Epidermal melanocyte (primary cell): ENCODE data around the gene PLEKHA1.

Experiments
- DNase-seq: peaks from one replicate; pipeline ENCODE4 v3.0.0; 2011; ENCODE audit warnings: low spot score; ENCODE audit not compliant: insufficient read length

The PLEKHA1 gene

DNA sequence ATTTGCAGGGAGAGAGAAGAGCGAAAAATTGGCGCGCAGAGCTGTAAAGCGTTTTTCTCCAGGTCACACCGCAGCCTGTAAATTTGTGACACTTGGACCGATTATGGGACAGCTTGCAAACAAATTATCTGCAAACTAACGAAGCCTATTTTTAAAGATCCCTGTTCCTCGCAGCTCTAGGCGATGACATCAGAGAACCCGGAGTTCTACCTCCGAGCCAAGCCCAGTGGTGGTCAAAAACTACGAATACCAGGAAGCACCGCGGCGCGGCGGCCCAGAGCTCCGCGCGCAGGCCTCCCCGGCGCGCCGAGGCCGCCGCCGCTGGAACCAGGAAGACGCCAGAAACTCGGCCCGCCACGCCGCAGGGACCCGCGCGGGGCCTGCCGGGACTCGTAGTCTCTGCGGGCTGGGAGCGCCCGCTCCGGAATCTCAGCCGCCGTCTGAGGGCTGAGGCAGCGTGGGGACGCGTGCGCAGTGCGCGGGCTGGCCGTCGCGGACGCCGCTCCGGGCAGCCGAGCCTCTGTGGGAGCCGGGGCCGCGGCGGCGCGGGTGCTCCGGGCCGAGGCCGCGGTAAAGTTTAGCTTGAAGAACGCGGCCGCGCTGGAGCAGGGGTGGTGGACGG lies at the start of gene PLEKHA1:
Gene PLEKHA1, plus strand, starts transcription at position 472 of the 622 bp plus-strand sequence. CDS start 18,493 bp downstream, outside the sequence.
- peak; percentile 94 for DNase-seq

DNA sequence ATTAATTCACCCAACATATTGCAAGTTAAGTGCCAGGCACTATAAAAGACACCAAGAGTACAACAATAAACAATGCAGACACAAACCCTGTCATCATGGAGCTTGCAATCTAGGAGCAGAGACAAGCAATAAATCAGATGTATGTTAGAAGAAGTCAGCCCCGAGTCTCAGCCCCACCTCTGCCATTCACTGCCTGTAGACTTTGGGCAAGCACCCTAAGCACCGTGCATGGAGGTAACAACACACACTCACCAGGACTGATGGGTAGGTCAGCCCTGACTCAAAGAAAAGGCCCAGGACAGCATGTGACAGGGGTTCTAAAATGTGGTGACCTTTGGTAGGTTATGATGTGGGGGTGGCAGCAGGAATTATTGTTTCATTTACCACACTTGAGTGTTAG lies 49.3 kb upstream of the PLEKHA1 start:
- DNase-seq: no peak

DNA sequence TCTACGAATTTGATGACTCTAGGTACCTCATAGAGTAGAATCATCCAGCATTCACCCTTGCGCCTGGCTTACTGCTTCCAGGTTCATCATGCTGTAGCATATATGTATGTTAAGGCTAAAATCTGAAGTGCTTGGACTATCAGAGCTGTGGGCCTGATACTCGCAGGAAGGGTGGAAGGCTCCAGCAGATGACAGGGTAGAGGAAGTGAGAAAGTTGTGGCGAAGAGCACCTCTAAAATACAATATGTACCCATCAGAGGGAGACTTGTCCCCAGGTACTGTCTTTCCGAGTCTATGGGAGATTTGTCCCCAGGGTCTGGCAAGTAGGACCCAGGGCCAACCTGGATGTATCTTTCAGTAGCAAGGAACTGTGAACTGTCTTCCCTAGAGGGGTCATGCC lies 48.1 kb upstream of the PLEKHA1 start:
- DNase-seq: no peak

GRCh38 chr10:122326806-122327205 lies 47.7 kb upstream of the PLEKHA1 start:
- no peak for DNase-seq

GRCh38 chr10:122327237-122328206 lies 47.0 kb upstream of the PLEKHA1 start:
- no peak for DNase-seq

DNA sequence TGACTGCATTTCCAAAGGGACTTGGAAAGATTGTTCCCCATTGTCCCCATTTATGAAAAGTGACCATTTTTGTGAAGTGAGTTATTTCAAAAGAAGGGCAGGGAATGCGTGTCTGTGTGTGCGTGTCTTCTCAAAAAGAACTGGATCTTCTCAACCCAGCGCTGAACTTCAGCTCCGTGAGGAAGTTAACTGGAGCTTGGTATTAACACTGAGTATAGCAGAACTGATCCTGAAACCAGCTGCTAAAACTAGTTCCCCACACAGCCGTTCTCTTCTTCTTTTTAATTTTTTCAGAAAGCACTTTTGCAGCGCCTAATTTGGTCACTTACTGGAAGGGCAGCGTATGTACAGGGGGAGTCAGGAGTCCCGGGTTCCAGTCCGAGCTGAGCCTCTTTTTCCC lies 45.8 kb upstream of the PLEKHA1 start:
- no peak for DNase-seq

- no peak for DNase-seq
Measured at GRCh38 chr10:122329416-122329815, 45.1 kb upstream of the PLEKHA1 start.

GRCh38 chr10:122331100-122331499 lies 43.4 kb upstream of the PLEKHA1 start:
- DNase-seq: no peak

DNA sequence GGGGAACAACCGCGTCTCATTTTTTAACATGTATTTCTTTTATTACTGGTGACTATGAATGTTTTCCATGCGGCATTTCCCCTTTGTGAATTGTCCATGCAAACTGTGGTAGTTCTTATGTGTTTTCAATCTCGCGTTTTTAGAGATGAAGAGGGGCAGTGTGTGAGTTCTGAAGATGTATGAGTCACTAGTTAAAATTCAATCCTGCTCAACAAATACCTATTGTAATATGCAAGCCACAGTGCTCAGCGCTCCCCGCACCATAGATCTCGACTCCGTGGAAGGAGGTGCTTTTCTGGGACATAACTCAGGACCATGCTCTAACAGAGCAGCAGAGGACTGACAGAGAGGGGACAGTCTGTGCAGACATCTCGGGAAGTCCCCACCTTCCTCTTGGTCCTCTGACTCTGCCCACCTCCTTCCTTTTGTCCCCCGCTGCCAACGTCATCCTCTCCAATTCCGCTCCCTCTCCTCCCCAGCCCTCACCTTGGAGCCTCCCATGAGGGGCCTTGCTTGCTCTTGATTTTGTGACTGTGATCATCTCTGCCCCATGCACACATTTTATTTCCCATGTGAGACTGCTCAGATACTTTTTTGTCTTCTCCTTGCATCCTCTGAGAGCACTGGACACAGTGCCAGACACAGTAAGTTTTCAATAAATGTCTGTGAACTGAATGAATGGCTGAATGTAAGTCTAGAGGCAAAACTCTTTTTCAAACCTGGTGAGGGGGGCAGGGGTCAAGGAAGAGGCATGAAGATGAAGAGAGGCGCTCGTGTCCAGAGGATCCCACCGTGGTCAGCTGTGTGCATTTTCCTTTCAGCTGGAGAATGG lies 42.7 kb upstream of the PLEKHA1 start:
- no peak for DNase-seq

DNA sequence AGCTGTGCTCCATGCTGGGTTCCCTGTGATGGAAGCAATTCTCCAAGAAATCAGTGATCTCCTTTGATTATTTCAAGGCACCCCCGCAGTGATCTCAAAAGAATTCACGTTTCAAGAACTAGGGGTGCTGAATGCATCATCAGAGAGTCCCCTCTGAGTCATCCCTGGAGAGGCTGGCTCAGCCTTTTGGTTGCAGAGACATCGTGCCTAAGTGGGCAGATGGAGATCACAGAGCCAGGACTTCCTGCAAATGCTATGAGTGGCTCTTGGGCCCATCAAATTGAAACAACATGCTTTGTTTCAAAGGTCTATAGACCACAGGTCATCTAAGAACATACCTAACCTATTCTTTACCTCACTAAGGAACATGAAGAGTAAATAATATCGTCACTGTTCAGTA lies 41.5 kb upstream of the PLEKHA1 start:
- no peak for DNase-seq

GRCh38 chr10:122336332-122336731 lies 38.2 kb upstream of the PLEKHA1 start:
- no peak for DNase-seq

DNA sequence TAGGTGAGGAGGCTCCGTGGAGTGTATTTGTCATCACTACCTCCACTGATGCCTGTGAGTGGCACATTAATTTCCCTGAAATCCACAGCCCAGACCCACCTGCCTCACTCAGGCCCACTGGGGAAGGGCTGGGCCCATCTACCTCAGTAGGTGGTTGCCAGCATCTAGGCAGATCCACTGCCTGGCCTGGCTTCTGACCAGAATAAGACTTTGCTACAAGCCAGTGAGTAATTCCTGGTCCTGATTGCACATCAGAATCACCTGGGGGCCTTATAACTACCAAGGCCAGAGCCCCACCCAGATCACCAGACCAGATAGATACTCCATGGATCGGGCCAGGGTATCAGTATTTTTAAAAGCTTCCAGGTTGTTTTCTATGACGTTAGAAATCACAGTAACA lies 37.5 kb upstream of the PLEKHA1 start:
- DNase-seq: no peak

- DNase-seq: no peak
Measured at GRCh38 chr10:122338609-122339441, 35.7 kb upstream of the PLEKHA1 start.

GRCh38 chr10:122341141-122341810 lies 33.2 kb upstream of the PLEKHA1 start:
- no peak for DNase-seq

DNA sequence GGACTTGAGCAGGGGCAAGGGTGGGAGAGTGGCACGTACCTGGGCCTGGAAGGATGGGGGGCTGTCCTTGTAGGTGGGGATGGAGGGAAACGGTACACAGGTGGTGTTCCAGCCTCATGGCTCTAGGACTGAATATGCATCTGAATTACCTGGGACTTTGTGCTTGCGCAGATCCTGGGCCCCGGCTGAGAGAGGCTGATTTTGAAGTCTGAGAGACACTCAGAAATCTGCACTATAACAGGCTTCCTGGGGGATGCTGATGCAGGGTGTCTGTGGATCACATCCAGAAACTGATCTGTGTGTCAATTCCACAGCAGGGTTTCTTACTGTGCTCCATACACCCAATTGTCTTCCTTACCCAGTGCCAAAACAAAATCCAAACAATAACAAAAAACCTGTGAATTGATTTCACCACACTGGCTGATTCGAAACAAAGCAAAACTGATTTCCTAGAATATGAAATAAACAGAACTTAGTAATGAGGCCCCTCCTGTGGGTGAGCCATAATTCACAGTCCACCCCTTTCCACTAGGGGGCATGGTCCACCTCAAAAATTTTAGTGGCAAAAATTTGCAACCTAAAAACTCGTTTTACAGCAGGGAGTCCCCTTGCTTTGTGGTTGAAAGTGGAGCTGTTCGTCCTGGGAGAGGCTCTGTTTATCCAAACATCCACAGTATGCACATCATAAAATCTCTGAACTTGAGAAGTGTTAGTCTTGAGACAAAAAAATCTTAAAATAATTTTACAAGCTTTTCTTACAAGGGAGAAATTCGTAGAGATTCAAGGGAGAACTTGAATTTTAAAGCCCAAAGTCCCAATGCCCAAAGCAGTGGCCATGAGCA lies 32.0 kb upstream of the PLEKHA1 start:
- DNase-seq: peak; percentile 70

GRCh38 chr10:122343135-122343800 lies 31.2 kb upstream of the PLEKHA1 start:
- DNase-seq: no peak

- DNase-seq: no peak
Measured at GRCh38 chr10:122343936-122344335, 30.6 kb upstream of the PLEKHA1 start.

DNA sequence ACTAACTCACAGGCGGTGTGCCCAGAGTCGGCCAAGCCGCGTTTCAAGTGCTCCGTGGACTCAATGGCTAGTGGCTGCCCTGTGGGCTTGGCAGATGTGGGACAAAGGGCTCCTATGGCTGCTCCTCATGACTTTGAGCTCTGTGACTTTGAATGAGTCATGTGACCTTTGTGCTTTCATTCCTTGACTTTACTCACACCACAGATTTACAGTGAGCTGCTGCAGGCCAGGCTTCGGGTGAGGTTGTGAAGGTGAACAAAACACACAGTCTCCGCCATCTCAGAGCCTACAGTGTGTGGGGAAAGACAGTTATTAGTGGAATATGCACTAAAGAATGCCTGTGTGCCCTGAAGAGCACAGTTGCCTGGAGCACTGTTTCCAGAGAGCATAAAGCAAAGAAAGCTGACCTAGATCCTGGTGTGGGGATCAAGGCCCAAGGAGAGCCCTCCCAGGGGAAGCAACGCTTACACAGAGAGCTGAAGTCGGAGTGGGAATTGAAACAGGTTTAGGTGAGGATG lies 29.7 kb upstream of the PLEKHA1 start:
- no peak for DNase-seq
